ENCODE results near the gene RPH3AL. TPM values are rescaled to one million over a fixed set of nuclear protein-coding genes. Genes with fewer than 3 reads are reported as not detected.

Gene RPH3AL
- total RNA-seq, 1 donor from 2014 or later, result 16.9 TPM

GRCh38 chr17:297758-298157 is 54.8 kb downstream of the RPH3AL start:
- H3K9me3 Mint-ChIP-seq, result no peaks in the 10 kb centered on the region
- H3K4me3 Mint-ChIP-seq, result no peak overlapping the region
- H3K4me1 Mint-ChIP-seq, result peaks cover 6% of the 10 kb centered on the region
- H3K27me3 Mint-ChIP-seq (ENCODE audit: low read depth), result peaks cover 2% of the 10 kb centered on the region
- no peak overlapping the region for H3K27ac Mint-ChIP-seq
- H3K36me3 Mint-ChIP-seq, result peaks cover 3% of the 10 kb centered on the region
- no peak for DNase-seq (ENCODE audit: low spot score in 2 of 2, unreplicated experiment in 2 of 2)
- TF ChIP-seq, protein P1, sequence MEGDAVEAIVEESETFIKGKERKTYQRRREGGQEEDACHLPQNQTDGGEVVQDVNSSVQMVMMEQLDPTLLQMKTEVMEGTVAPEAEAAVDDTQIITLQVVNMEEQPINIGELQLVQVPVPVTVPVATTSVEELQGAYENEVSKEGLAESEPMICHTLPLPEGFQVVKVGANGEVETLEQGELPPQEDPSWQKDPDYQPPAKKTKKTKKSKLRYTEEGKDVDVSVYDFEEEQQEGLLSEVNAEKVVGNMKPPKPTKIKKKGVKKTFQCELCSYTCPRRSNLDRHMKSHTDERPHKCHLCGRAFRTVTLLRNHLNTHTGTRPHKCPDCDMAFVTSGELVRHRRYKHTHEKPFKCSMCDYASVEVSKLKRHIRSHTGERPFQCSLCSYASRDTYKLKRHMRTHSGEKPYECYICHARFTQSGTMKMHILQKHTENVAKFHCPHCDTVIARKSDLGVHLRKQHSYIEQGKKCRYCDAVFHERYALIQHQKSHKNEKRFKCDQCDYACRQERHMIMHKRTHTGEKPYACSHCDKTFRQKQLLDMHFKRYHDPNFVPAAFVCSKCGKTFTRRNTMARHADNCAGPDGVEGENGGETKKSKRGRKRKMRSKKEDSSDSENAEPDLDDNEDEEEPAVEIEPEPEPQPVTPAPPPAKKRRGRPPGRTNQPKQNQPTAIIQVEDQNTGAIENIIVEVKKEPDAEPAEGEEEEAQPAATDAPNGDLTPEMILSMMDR (IDR thresholded peaks at IDR 0.05; ENCODE audit: unreplicated experiment), result no peak

DNA sequence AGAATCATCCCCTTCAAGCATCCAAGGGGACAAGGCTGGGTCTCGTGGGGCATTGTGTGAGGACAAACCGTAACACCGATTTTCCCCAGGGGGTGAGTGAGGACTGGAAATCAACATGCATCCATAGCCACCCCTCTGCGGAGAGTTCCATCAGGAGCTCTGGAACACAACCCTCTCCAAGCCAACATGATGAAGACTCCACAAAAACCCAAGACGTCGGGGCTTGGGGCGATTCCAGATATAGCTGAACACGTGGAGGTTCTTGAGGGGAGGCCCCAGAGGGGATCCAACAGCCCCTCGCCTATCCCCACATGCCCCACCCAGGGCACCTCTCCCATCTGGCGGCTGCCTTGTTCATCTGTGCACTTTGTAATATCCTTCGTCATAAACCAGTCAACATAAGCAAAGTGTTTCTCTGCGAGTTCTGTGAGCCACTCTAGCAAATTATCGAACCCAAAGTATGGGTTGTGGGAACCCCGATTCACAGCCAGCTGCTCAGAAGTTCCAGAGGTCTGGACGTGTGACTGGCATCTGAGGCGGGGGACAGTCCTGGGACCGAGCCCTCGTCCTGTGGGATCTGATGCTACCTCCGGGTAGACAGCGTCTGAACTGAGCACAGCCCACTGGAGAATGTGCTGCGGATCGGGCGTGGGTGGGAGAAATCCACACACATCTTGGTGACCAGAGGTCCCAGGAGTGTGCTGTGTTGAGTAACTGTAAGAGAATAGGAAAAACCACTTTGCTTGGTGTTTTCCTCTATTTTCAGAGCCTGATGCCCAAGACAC is 55.5 kb downstream of the RPH3AL start:
- no peak overlapping the region for H3K27ac Mint-ChIP-seq
- DNase-seq (ENCODE audit: low spot score in 2 of 2, unreplicated experiment in 2 of 2), result peak in 1 of 2 experiments; percentile 10
- H3K9me3 Mint-ChIP-seq, result no peaks in the 10 kb centered on the region
- no peak overlapping the region for H3K4me3 Mint-ChIP-seq
- TF ChIP-seq, protein P1 (IDR thresholded peaks at IDR 0.05; ENCODE audit: unreplicated experiment), result no peak
- peaks cover 6% of the 10 kb centered on the region for H3K4me1 Mint-ChIP-seq
- H3K36me3 Mint-ChIP-seq, result peaks cover 3% of the 10 kb centered on the region
- H3K27me3 Mint-ChIP-seq (ENCODE audit: low read depth), result peaks cover 2% of the 10 kb centered on the region

DNA sequence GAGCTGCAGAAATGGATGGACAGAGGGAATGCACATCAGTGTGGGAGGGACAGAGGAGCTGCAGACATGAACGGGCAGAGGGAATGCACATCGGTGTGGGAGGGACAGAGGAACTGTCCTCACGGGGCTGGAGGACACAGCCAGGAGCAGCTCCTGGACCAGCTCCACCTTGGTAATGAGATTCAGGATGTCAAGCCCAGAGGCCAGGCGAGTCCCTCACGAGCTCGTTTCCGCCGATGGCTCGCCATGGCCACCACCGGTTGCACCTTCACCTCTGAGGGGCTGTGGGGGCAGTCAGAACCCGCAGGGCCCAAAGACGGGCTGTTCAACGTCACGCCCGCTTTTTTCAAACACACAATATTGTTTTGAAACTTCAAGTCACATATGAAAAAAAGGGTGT is 56.2 kb downstream of the RPH3AL start:
- Mint-ChIP-seq H3K4me1 (peaks cover 6% of the 10 kb centered on the region), H3K4me3 (no peak overlapping the region)

DNA sequence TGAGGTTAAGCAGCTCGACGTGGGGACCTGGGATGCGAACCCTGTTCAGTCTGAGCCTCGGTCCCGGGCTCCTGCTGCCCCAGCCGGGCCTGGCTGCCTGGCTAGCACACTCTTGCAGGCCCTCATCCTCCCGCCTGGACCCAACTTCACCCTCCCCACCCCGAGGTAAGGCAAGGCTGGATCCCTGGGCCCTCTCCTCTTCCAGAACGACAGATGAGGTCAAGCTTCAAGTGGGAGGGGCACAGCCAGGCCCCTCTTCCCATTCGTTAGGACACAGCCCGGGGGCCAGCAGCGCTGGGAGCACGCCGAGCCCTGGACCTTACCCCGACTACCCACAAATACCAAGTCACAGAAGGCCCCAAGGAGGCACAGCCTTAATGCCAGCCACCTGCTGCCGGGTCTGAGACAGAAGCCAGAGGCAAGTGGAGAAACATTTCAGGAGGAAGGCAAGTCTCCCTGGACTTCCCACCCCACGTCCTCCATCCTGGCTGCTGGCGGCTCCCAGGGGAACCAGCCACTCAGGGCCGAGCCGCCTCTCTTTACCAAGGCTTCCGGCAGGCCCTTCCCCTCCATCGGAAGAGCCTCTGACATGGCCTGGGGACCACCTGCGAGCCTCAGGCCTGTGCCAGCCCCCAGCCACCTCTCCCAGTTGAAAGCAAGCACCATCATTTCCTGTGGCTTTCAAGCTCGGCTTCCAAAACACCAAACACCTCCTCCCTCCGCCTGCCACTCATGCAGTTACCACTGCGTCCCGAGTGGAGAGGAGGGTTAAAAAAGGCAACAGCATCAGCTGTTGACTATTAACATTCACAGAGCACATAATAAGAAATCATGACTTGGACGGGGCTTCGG is 59.9 kb downstream of the RPH3AL start:
- Mint-ChIP-seq H3K9me3 (no peaks in the 10 kb centered on the region), H3K27ac (no peak overlapping the region), H3K4me1 (no peaks in the 10 kb centered on the region), H3K4me3 (no peak overlapping the region), H3K36me3 (peaks cover 3% of the 10 kb centered on the region), H3K27me3 (ENCODE audit: low read depth) (peaks cover 2% of the 10 kb centered on the region)
- TF ChIP-seq, protein P1 (IDR thresholded peaks at IDR 0.05; ENCODE audit: unreplicated experiment), result no peak
- DNase-seq (ENCODE audit: low spot score in 2 of 2, unreplicated experiment in 2 of 2), result peak in 1 of 2 experiments; percentile 5

More for the DNA sequence above, 56.2 kb downstream of the RPH3AL start:
- Mint-ChIP-seq H3K9me3 (no peaks in the 10 kb centered on the region), H3K27me3 (ENCODE audit: low read depth) (peaks cover 2% of the 10 kb centered on the region), H3K36me3 (peaks cover 3% of the 10 kb centered on the region), H3K27ac (no peak overlapping the region)
- TF ChIP-seq, protein P1 (IDR thresholded peaks at IDR 0.05; ENCODE audit: unreplicated experiment), result no peak
- peak in 1 of 2 experiments; percentile 6 for DNase-seq (ENCODE audit: low spot score in 2 of 2, unreplicated experiment in 2 of 2)

DNA sequence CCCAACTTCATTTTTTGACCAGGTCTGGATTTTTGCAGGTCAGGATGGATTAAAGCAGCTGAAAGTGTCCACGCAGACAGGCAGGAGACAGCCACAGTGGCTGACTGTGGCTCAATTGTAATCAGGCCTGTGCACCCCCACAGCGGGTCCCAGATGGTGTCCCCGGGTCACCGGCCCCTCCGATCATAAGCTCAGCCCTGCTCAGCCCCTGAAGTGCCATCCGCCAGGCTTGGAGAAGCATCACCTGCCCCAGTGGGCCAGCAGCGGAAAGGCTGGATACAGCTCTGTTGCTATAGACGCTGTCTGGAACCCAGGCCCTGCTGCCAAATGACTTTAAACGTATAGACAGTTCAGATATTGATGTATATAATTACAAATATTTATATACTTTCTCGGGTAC is 60.6 kb downstream of the RPH3AL start:
- TF ChIP-seq, protein P1 (IDR thresholded peaks at IDR 0.05; ENCODE audit: unreplicated experiment), result no peak
- DNase-seq (ENCODE audit: low spot score in 2 of 2, unreplicated experiment in 2 of 2), result peak in 1 of 2 experiments; percentile 4
- H3K36me3 Mint-ChIP-seq, result peaks cover 3% of the 10 kb centered on the region
- peaks cover 2% of the 10 kb centered on the region for H3K27me3 Mint-ChIP-seq (ENCODE audit: low read depth)
- H3K9me3 Mint-ChIP-seq, result no peaks in the 10 kb centered on the region
- H3K4me3 Mint-ChIP-seq, result no peak overlapping the region
- H3K4me1 Mint-ChIP-seq, result no peaks in the 10 kb centered on the region
- no peak overlapping the region for H3K27ac Mint-ChIP-seq

Data from mesothelial cell of epicardium (in vitro differentiated cells).